ENCODE measurements around the gene RAB40B.
"Not testable (repeated sequence)": the region's sequence is repeated elsewhere in the genome, so short reads cannot be mapped to it uniquely, and the experiment has no call there.

RAB40B gene

GRCh38 chr17:82654611-82655010 lies 43.9 kb downstream of the RAB40B start:
- in situ Hi-C loops (cut with HindIII; ENCODE audit: low sequenced_read_pairs), result not testable (repeated sequence)

- in situ Hi-C loops (cut with HindIII; ENCODE audit: low sequenced_read_pairs), result no loop called here
These were observed 44.6 kb downstream of the RAB40B start for GRCh38 chr17:82653651-82654528.

GRCh38 chr17:82650723-82651122 lies 47.8 kb downstream of the RAB40B start:
- in situ Hi-C loops (cut with HindIII; ENCODE audit: low sequenced_read_pairs), result no loop called here

GRCh38 chr17:82649501-82650261 lies 48.8 kb downstream of the RAB40B start:
- in situ Hi-C loops (cut with HindIII; ENCODE audit: low sequenced_read_pairs), result no loop called here

GRCh38 chr17:82648742-82649331 lies 49.7 kb downstream of the RAB40B start:
- in situ Hi-C loops (cut with HindIII; ENCODE audit: low sequenced_read_pairs), result no loop called here

GRCh38 chr17:82648165-82648668 lies 50.3 kb downstream of the RAB40B start, which contains the start of gene WDR45B:
WDR45B (minus strand) TSS chr17:82648444; CDS start chr17:82648340, 104 bp downstream.
- in situ Hi-C loops (cut with HindIII; ENCODE audit: low sequenced_read_pairs), result no loop called here

GRCh38 chr17:82647593-82648164 lies 50.8 kb downstream of the RAB40B start:
- in situ Hi-C loops (cut with HindIII; ENCODE audit: low sequenced_read_pairs), result no loop called here

- in situ Hi-C loops (cut with HindIII; ENCODE audit: low sequenced_read_pairs), result no loop called here
These were observed 53.0 kb downstream of the RAB40B start for GRCh38 chr17:82645516-82645915.

GRCh38 chr17:82644148-82644547 lies 54.4 kb downstream of the RAB40B start:
- in situ Hi-C loops (cut with HindIII; ENCODE audit: low sequenced_read_pairs), result no loop called here

GRCh38 chr17:82642022-82642421 lies 56.5 kb downstream of the RAB40B start:
- in situ Hi-C loops (cut with HindIII; ENCODE audit: low sequenced_read_pairs), result no loop called here

GRCh38 chr17:82640036-82640435 lies 58.5 kb downstream of the RAB40B start:
- in situ Hi-C loops (cut with HindIII; ENCODE audit: low sequenced_read_pairs), result no loop called here

GRCh38 chr17:82639628-82640027 lies 58.9 kb downstream of the RAB40B start:
- in situ Hi-C loops (cut with HindIII; ENCODE audit: low sequenced_read_pairs), result no loop called here

GRCh38 chr17:82638183-82638773 lies 60.2 kb downstream of the RAB40B start:
- in situ Hi-C loops (cut with HindIII; ENCODE audit: low sequenced_read_pairs), result no loop called here

GRCh38 chr17:82636626-82637598 lies 61.6 kb downstream of the RAB40B start:
- in situ Hi-C loops (cut with HindIII; ENCODE audit: low sequenced_read_pairs), result no loop called here

GRCh38 chr17:82633343-82633742 lies 65.2 kb downstream of the RAB40B start:
- in situ Hi-C loops (cut with HindIII; ENCODE audit: low sequenced_read_pairs), result no loop called here

- in situ Hi-C loops (cut with HindIII; ENCODE audit: low sequenced_read_pairs), result no loop called here
These were observed 66.0 kb downstream of the RAB40B start for GRCh38 chr17:82632451-82632850.

GRCh38 chr17:82631544-82631943 lies 67.0 kb downstream of the RAB40B start:
- in situ Hi-C loops (cut with HindIII; ENCODE audit: low sequenced_read_pairs), result no loop called here

- in situ Hi-C loops (cut with HindIII; ENCODE audit: low sequenced_read_pairs), result no loop called here
These were observed 68.3 kb downstream of the RAB40B start for GRCh38 chr17:82630212-82630611.

GRCh38 chr17:82629748-82630147 lies 68.8 kb downstream of the RAB40B start:
- in situ Hi-C loops (cut with HindIII; ENCODE audit: low sequenced_read_pairs), result no loop called here
